ENCODE measurements around the gene EVL. TPM values are rescaled to one million over a fixed set of nuclear protein-coding genes. Genes with fewer than 3 reads are reported as not detected.
A peak's percentile ranks its signal among the peaks of the same experiment; 100 is the strongest.

The EVL gene
- total RNA-seq, 1 donor from 2014 or later, result 159 TPM

GRCh38 chr14:100077441-100077840 is 12.2 kb downstream of the EVL start:
- TF ChIP-seq CTCF (conservative IDR thresholded peaks at IDR 0.05), result no peak
- peaks cover 9% of the 10 kb centered on the region for H3K36me3 Mint-ChIP-seq
- DNase-seq (ENCODE audit: extremely low spot score, unreplicated experiment), result no peak
- H3K9me3 Mint-ChIP-seq, result peaks cover 6% of the 10 kb centered on the region
- H3K27me3 Mint-ChIP-seq, result no peaks in the 10 kb centered on the region
- H3K27ac Mint-ChIP-seq, result no peak overlapping the region
- no peak overlapping the region for H3K4me3 Mint-ChIP-seq
- H3K4me1 Mint-ChIP-seq (ENCODE audit: unreplicated experiment), result peaks cover 45% of the 10 kb centered on the region

- Mint-ChIP-seq H3K9me3 (peaks cover 6% of the 10 kb centered on the region), H3K36me3 (peaks cover 9% of the 10 kb centered on the region), H3K4me3 (no peak overlapping the region), H3K4me1 (ENCODE audit: unreplicated experiment) (peaks cover 37% of the 10 kb centered on the region), H3K27ac (no peak overlapping the region), H3K27me3 (no peaks in the 10 kb centered on the region)
- TF ChIP-seq CTCF (conservative IDR thresholded peaks at IDR 0.05), result no peak
- DNase-seq (ENCODE audit: extremely low spot score, unreplicated experiment), result no peak
These were observed 13.1 kb downstream of the EVL start for GRCh38 chr14:100078216-100078803.

- H3K27ac Mint-ChIP-seq, result peak overlapping the region; percentile 7
- H3K4me3 Mint-ChIP-seq, result no peak overlapping the region
- no peaks in the 10 kb centered on the region for H3K27me3 Mint-ChIP-seq
- H3K9me3 Mint-ChIP-seq, result peaks cover 6% of the 10 kb centered on the region
- no peak for DNase-seq (ENCODE audit: extremely low spot score, unreplicated experiment)
- peaks cover 32% of the 10 kb centered on the region for H3K4me1 Mint-ChIP-seq (ENCODE audit: unreplicated experiment)
- no peak for TF ChIP-seq CTCF (conservative IDR thresholded peaks at IDR 0.05)
- H3K36me3 Mint-ChIP-seq, result peaks cover 9% of the 10 kb centered on the region
These were observed 13.9 kb downstream of the EVL start for GRCh38 chr14:100078997-100079725.

GRCh38 chr14:100079726-100080005 is 14.4 kb downstream of the EVL start:
- Mint-ChIP-seq H3K27me3 (no peaks in the 10 kb centered on the region), H3K4me1 (ENCODE audit: unreplicated experiment) (peaks cover 27% of the 10 kb centered on the region), H3K36me3 (peaks cover 9% of the 10 kb centered on the region), H3K27ac (peak overlapping the region; percentile 7), H3K4me3 (no peak overlapping the region), H3K9me3 (peaks cover 6% of the 10 kb centered on the region)
- no peak for TF ChIP-seq CTCF (conservative IDR thresholded peaks at IDR 0.05)
- DNase-seq (ENCODE audit: extremely low spot score, unreplicated experiment), result no peak

GRCh38 chr14:100080206-100080605 is 15.0 kb downstream of the EVL start:
- H3K27ac Mint-ChIP-seq, result no peak overlapping the region
- H3K36me3 Mint-ChIP-seq, result peaks cover 10% of the 10 kb centered on the region
- H3K27me3 Mint-ChIP-seq, result no peaks in the 10 kb centered on the region
- no peak overlapping the region for H3K4me3 Mint-ChIP-seq
- peaks cover 6% of the 10 kb centered on the region for H3K9me3 Mint-ChIP-seq
- TF ChIP-seq CTCF (conservative IDR thresholded peaks at IDR 0.05), result no peak
- no peak for DNase-seq (ENCODE audit: extremely low spot score, unreplicated experiment)
- peaks cover 23% of the 10 kb centered on the region for H3K4me1 Mint-ChIP-seq (ENCODE audit: unreplicated experiment)

Measured in type B pancreatic cell (in vitro differentiated cells).